WTC11 (cell line): ENCODE data around the gene LBHD1. TPM values are rescaled to one million over a fixed set of nuclear protein-coding genes. Genes with fewer than 3 reads are reported as not detected.

Experiments used
- ATAC-seq: fragments of 200-7000 bp; cut with Tn5 transposase; 2 replicates; pipeline ENCODE4 v1.10.0; 2021; ENCODE audit warnings: mild to moderate bottlenecking, moderate library complexity
- CTCF ChIA-PET: fragments of 300-600 bp; sonication (Branson Sonifier 250); formaldehyde crosslinking; loops from one replicate; lab custom pipeline; 2021; ENCODE audit warnings: antibody characterized with exemption; lab: Charles Lee
- POLR2A ChIA-PET: fragments of 350-600 bp; sonication (Branson Sonifier 250); formaldehyde crosslinking; loops from one replicate; lab custom pipeline; 2021; ENCODE audit warnings: antibody characterized with exemption; lab: Charles Lee
- DNase-seq: peaks from one replicate; pipeline ENCODE4 v3.0.0; 2021; ENCODE audit warnings: low spot score
- H3K27ac Mint-ChIP-seq: 2 replicates; pipeline ENCODE4 v1.8.0; 2021; ENCODE audit warnings: mixed read lengths
- H3K27me3 Mint-ChIP-seq: 2 replicates; pipeline ENCODE4 v1.8.0; 2021; ENCODE audit warnings: low read depth, mild to moderate bottlenecking, moderate library complexity, mixed read lengths
- H3K36me3 Mint-ChIP-seq: 2 replicates; pipeline ENCODE4 v1.8.0; 2021; ENCODE audit warnings: mixed read lengths
- H3K4me1 Mint-ChIP-seq: 2 replicates; pipeline ENCODE4 v1.8.0; 2022; ENCODE audit warnings: mixed read lengths
- H3K4me3 Mint-ChIP-seq: 2 replicates; pipeline ENCODE4 v1.8.0; 2021; ENCODE audit warnings: mild to moderate bottlenecking, moderate library complexity, mixed read lengths
- H3K9me3 Mint-ChIP-seq: 2 replicates; pipeline ENCODE4 v1.8.0; 2021; ENCODE audit warnings: mixed read lengths
- ARID4B ChIP-seq: sonication (generic); formaldehyde crosslinking; IDR thresholded peaks from 2 replicates; pipeline ENCODE4 v1.8.0; 2023; ENCODE audit warnings: missing genetic modification reagents, mild to moderate bottlenecking, borderline replicate concordance
- ATF6 ChIP-seq: sonication (generic); formaldehyde crosslinking; IDR thresholded peaks from 2 replicates; pipeline ENCODE4 v1.8.1; 2023; ENCODE audit warnings: mild to moderate bottlenecking, missing genetic modification reagents
- ELF4 ChIP-seq: sonication (generic); formaldehyde crosslinking; IDR thresholded peaks from 2 replicates; pipeline ENCODE4 v1.8.1; 2022; ENCODE audit warnings: low read depth, mild to moderate bottlenecking, moderate library complexity, missing genetic modification reagents
- ESRRA ChIP-seq: sonication (generic); formaldehyde crosslinking; IDR thresholded peaks from 2 replicates; pipeline ENCODE4 v1.8.1; 2022; ENCODE audit warnings: mild to moderate bottlenecking, missing genetic modification reagents, borderline replicate concordance
- FOXJ3 ChIP-seq: sonication (generic); formaldehyde crosslinking; IDR thresholded peaks from 2 replicates; pipeline ENCODE4 v1.9.0; 2021; ENCODE audit warnings: missing genetic modification reagents, mild to moderate bottlenecking, borderline replicate concordance
- FOXP4 ChIP-seq: sonication (generic); formaldehyde crosslinking; IDR thresholded peaks from 2 replicates; pipeline ENCODE4 v1.8.0; 2022; ENCODE audit warnings: mild to moderate bottlenecking, missing genetic modification reagents
- IRF1 ChIP-seq: sonication (generic); formaldehyde crosslinking; IDR thresholded peaks from 2 replicates; pipeline ENCODE4 v1.8.0; 2023; ENCODE audit warnings: missing genetic modification reagents
- NR3C1 ChIP-seq: sonication (generic); formaldehyde crosslinking; conservative IDR thresholded peaks from 2 replicates; pipeline ENCODE4 v1.8.1; 2023; ENCODE audit warnings: low read depth, mild to moderate bottlenecking, missing genetic modification reagents
- PREB ChIP-seq: sonication (generic); formaldehyde crosslinking; IDR thresholded peaks from 2 replicates; pipeline ENCODE4 v1.8.1; 2022; ENCODE audit warnings: mild to moderate bottlenecking, missing genetic modification reagents, moderate library complexity, borderline replicate concordance
- ZBTB21 ChIP-seq: sonication (generic); formaldehyde crosslinking; IDR thresholded peaks from 2 replicates; pipeline ENCODE4 v1.8.1; 2023; ENCODE audit warnings: mild to moderate bottlenecking, missing genetic modification reagents, borderline replicate concordance
- ZBTB43 ChIP-seq: sonication (generic); formaldehyde crosslinking; IDR thresholded peaks from 2 replicates; pipeline ENCODE4 v1.8.1; 2023; ENCODE audit warnings: mild to moderate bottlenecking, missing genetic modification reagents
- ZSCAN18 ChIP-seq: fragments of 250-450 bp; sonication (Bioruptor Pico); IDR thresholded peaks from 2 replicates; pipeline ENCODE4 v2.1.2; 2022; ENCODE audit warnings: mild to moderate bottlenecking, moderate library complexity
- total RNA-seq: library from RNA; stranded (reverse); gene quantifications from 3 replicates; pipeline ENCODE4 v1.2.3, GENCODE V29; 2021

LBHD1 gene
- total RNA-seq, 1 experiment from 2014 or later: 4.2 TPM

GRCh38 chr11:62627713-62628112, 44.4 kb downstream of the LBHD1 start:
- Mint-ChIP-seq H3K4me3 (no peak overlapping the region), H3K36me3 (peaks cover 72% of the 10 kb centered on the region), H3K9me3 (no peaks in the 10 kb centered on the region), H3K4me1 (no peaks in the 10 kb centered on the region), H3K27me3 (no peaks in the 10 kb centered on the region), H3K27ac (no peak overlapping the region)
- DNase-seq (no peak), ATAC-seq (peak; percentile 36; the same call in 1 of the 2 replicates)
- TF ChIP-seq NR3C1 (no peak), ESRRA (no peak), ATF6 (CRISPR knock-in tag) (no peak), ZBTB21 (CRISPR knock-in tag) (no peak), ZBTB43 (CRISPR knock-in tag) (no peak), ELF4 (CRISPR knock-in tag) (no peak), FOXJ3 (CRISPR knock-in tag) (no peak), FOXP4 (CRISPR knock-in tag) (no peak), IRF1 (CRISPR knock-in tag) (no peak), PREB (no peak), ZSCAN18 (CRISPR knock-in tag) (no peak), ARID4B (CRISPR knock-in tag) (no peak)
- ChIA-PET CTCF (no interaction called here), POLR2A (no interaction called here)
